GM12874 (cell line): ENCODE data around the gene KLF11.

ENCODE experiments used
- CTCF ChIP-seq: IDR thresholded peaks from 2 replicates; pipeline ENCODE4 v1.5.1; 2011; ENCODE audit warnings: low read depth, mild to moderate bottlenecking, control low read depth, low read length, moderate library complexity; ENCODE audit not compliant: insufficient read depth

KLF11 gene

GRCh38 chr2:10080536-10081304 is 37.4 kb downstream of the KLF11 start:
- TF ChIP-seq CTCF, result no peak

GRCh38 chr2:10083046-10083445 is 39.7 kb downstream of the KLF11 start:
- TF ChIP-seq CTCF, result no peak

DNA sequence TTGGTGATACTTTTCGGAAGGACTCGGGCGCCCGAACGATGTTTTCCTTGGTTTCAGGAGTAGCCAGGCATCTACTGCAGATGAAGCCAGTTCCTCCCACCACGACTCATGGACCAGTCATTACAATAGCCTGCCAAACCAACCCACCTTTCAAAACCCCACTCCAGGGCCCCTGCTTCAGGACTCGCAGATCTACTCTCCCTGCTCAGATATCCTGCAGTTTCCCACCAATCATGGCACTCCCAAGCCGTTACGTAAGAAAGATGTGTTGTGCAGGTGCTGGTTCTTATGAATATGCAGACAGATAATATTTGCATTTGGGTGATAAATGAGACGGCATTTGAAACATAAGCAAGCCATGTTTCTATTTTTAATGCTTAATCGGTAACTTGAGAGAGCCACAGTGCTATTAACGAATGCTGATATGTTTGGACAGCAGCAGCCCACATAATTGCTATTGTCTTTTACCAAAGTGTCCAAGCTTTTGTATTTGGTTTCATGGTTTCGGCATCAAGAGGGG is 40.4 kb downstream of the KLF11 start:
- no peak for TF ChIP-seq CTCF

- TF ChIP-seq CTCF, result no peak
Measured at GRCh38 chr2:10084223-10084865, 41.0 kb downstream of the KLF11 start.

GRCh38 chr2:10085043-10085667 is 41.8 kb downstream of the KLF11 start:
- TF ChIP-seq CTCF, result no peak

GRCh38 chr2:10085668-10086059 is 42.3 kb downstream of the KLF11 start:
- no peak for TF ChIP-seq CTCF

DNA sequence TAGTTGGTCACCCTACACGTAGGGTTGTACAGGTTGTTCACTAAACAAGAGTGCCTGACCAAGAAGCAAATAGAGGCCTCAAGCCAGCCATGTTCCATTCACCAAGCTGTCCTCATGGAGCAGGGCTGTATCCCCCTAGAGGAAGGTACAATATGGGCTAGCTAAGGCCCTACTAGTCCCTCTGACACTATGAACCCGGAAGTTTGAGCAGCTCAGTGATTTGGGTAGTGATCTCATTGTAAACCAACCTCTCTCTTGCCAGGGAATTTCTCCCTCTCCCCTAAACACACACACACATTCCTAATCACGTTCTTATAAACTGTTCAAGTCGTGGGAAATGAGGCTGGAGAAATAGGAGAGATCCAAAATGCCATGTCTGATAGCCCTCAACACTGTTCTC is 43.6 kb downstream of the KLF11 start:
- TF ChIP-seq CTCF, result no peak
